ENCODE data around the gene CEP70.
"Not testable (repeated sequence)": the region's sequence is repeated elsewhere in the genome, so short reads cannot be mapped to it uniquely, and the experiment has no call there.

The CEP70 gene

DNA sequence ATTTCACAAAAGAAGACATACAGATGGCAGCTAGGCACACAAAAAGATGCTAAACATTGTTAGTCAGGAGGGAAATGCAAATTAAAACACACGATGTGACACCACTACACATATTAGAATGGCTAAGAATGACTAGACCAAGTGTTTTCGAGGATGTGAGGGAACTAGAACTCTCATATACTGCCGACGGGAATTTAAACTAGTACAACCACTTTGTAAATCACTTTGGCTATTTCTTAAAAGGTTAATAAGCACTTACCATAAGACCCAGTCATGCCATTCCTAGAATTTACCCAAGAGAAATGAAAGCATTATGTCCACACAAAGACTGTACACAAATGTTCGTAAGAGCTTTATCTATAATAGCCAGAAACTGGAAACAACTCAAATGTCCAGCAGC, 5.6 kb downstream of the CEP70 start:
- Histone ChIP-seq H3K4me3 (ENCODE audit: low read depth, low read length) (no peak overlapping the region), H3K9ac (ENCODE audit: low read length) (no peak overlapping the region), H3K36me3 (ENCODE audit: control insufficient read depth, insufficient read depth, low read length) (peaks cover 6% of the 10 kb centered on the region), H3K4me1 (ENCODE audit: control insufficient read depth, insufficient read depth, low read length) (peaks cover 3% of the 10 kb centered on the region; the same call in 1 of the 2 replicates), H3K27me3 (ENCODE audit: control insufficient read depth, insufficient read depth, low read length) (no peaks in the 10 kb centered on the region), H3K9me3 (ENCODE audit: control insufficient read depth, insufficient read depth, low read depth, low read length) (no peaks in the 10 kb centered on the region), H3K27ac (ENCODE audit: low read depth, low read length) (no peak overlapping the region)

- Histone ChIP-seq H3K36me3 (ENCODE audit: control insufficient read depth, insufficient read depth, low read length) (peaks cover 6% of the 10 kb centered on the region), H3K27ac (ENCODE audit: low read depth, low read length) (no peak overlapping the region), H3K27me3 (ENCODE audit: control insufficient read depth, insufficient read depth, low read length) (no peaks in the 10 kb centered on the region), H3K4me1 (ENCODE audit: control insufficient read depth, insufficient read depth, low read length) (no peaks in the 10 kb centered on the region), H3K9ac (ENCODE audit: low read length) (no peak overlapping the region), H3K4me3 (ENCODE audit: low read depth, low read length) (no peak overlapping the region), H3K9me3 (ENCODE audit: control insufficient read depth, insufficient read depth, low read depth, low read length) (no peaks in the 10 kb centered on the region)
Measured at GRCh38 chr3:138587374-138587773, 6.7 kb downstream of the CEP70 start.

DNA sequence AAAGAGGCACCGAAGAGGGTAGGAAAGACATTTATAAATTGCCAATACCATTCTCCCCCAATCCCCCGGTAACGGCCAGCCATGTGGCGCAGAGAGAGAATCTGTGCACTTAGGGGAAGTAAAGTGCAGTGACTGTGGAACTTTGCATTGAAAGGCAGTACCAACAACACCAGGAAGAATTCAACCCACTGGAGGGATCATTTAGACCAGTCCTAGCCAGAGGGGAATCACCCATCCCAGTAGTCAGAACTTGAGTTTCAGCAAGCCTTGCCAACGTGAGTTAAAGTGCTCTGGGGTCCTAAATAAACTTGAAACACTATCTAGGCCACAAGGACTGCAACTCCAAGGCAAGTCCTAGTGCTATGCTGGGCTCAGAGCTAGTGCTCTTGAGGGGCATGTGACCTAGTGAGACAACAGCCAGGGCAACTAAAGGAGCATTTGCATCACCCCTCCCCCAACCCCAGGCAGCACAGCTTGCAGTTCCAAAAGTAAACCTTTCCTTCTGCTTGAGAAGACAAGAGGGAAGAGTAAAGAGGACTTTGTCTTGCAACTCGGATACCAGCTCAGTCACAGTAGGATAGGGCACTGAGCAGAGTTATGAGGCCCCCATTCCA, 15.0 kb downstream of the CEP70 start:
- Histone ChIP-seq H3K27me3 (ENCODE audit: control insufficient read depth, insufficient read depth, low read length) (no peaks in the 10 kb centered on the region), H3K4me3 (ENCODE audit: low read depth, low read length) (peak overlapping the region; percentile 22), H3K4me1 (ENCODE audit: control insufficient read depth, insufficient read depth, low read length) (peaks cover 17% of the 10 kb centered on the region), H3K27ac (ENCODE audit: low read depth, low read length) (no peak overlapping the region), H3K9ac (ENCODE audit: low read length) (no peak overlapping the region), H3K36me3 (ENCODE audit: control insufficient read depth, insufficient read depth, low read length) (no peaks in the 10 kb centered on the region), H3K9me3 (ENCODE audit: control insufficient read depth, insufficient read depth, low read depth, low read length) (peaks cover 7% of the 10 kb centered on the region)

- H3K9me3 ChIP-seq (ENCODE audit: control insufficient read depth, insufficient read depth, low read depth, low read length) = peaks cover 16% of the 10 kb centered on the region
- no peak overlapping the region for H3K27ac ChIP-seq (ENCODE audit: low read depth, low read length)
- H3K27me3 ChIP-seq (ENCODE audit: control insufficient read depth, insufficient read depth, low read length) = no peaks in the 10 kb centered on the region
- H3K4me1 ChIP-seq (ENCODE audit: control insufficient read depth, insufficient read depth, low read length) = peaks cover 17% of the 10 kb centered on the region
- no peak overlapping the region for H3K4me3 ChIP-seq (ENCODE audit: low read depth, low read length)
- H3K9ac ChIP-seq (ENCODE audit: low read length) = no peak overlapping the region
- 0 out of 2 replicates have a peak, but pooled peaks cover 3% of the 10 kb centered on the region for H3K36me3 ChIP-seq (ENCODE audit: control insufficient read depth, insufficient read depth, low read length)
Measured at GRCh38 chr3:138578141-138578540, 15.9 kb downstream of the CEP70 start.

GRCh38 chr3:138573138-138573537, 20.9 kb downstream of the CEP70 start:
- no peaks in the 10 kb centered on the region for H3K27me3 ChIP-seq (ENCODE audit: control insufficient read depth, insufficient read depth, low read length)
- no peak overlapping the region for H3K27ac ChIP-seq (ENCODE audit: low read depth, low read length)
- peaks cover 14% of the 10 kb centered on the region for H3K36me3 ChIP-seq (ENCODE audit: control insufficient read depth, insufficient read depth, low read length)
- H3K9ac ChIP-seq (ENCODE audit: low read length) = no peak overlapping the region
- no peak overlapping the region for H3K4me3 ChIP-seq (ENCODE audit: low read depth, low read length)
- H3K4me1 ChIP-seq (ENCODE audit: control insufficient read depth, insufficient read depth, low read length) = no peaks in the 10 kb centered on the region
- peaks cover 25% of the 10 kb centered on the region for H3K9me3 ChIP-seq (ENCODE audit: control insufficient read depth, insufficient read depth, low read depth, low read length)

- not testable (repeated sequence) for H3K4me3 ChIP-seq (ENCODE audit: low read depth, low read length); H3K27me3 ChIP-seq (ENCODE audit: control insufficient read depth, insufficient read depth, low read length); H3K4me1 ChIP-seq (ENCODE audit: control insufficient read depth, insufficient read depth, low read length); H3K9ac ChIP-seq (ENCODE audit: low read length); H3K27ac ChIP-seq (ENCODE audit: low read depth, low read length)
- Histone ChIP-seq H3K9me3 (ENCODE audit: control insufficient read depth, insufficient read depth, low read depth, low read length) (peaks cover 26% of the 10 kb centered on the region), H3K36me3 (ENCODE audit: control insufficient read depth, insufficient read depth, low read length) (peaks cover 14% of the 10 kb centered on the region)
Measured at GRCh38 chr3:138569624-138570023, 24.4 kb downstream of the CEP70 start.

- no peaks in the 10 kb centered on the region for H3K4me1 ChIP-seq (ENCODE audit: control insufficient read depth, insufficient read depth, low read length)
- H3K9ac ChIP-seq (ENCODE audit: low read length) = no peak overlapping the region
- no peak overlapping the region for H3K27ac ChIP-seq (ENCODE audit: low read depth, low read length)
- no peak overlapping the region for H3K4me3 ChIP-seq (ENCODE audit: low read depth, low read length)
- H3K36me3 ChIP-seq (ENCODE audit: control insufficient read depth, insufficient read depth, low read length) = peaks cover 14% of the 10 kb centered on the region
- no peaks in the 10 kb centered on the region for H3K27me3 ChIP-seq (ENCODE audit: control insufficient read depth, insufficient read depth, low read length)
- peaks cover 21% of the 10 kb centered on the region for H3K9me3 ChIP-seq (ENCODE audit: control insufficient read depth, insufficient read depth, low read depth, low read length)
Measured at GRCh38 chr3:138569090-138569489, 25.0 kb downstream of the CEP70 start.

- Histone ChIP-seq H3K36me3 (ENCODE audit: control insufficient read depth, insufficient read depth, low read length) (peaks cover 4% of the 10 kb centered on the region), H3K9me3 (ENCODE audit: control insufficient read depth, insufficient read depth, low read depth, low read length) (peaks cover 6% of the 10 kb centered on the region; the same call in 1 of the 2 replicates), H3K9ac (ENCODE audit: low read length) (no peak overlapping the region), H3K4me1 (ENCODE audit: control insufficient read depth, insufficient read depth, low read length) (no peaks in the 10 kb centered on the region), H3K4me3 (ENCODE audit: low read depth, low read length) (no peak overlapping the region), H3K27ac (ENCODE audit: low read depth, low read length) (no peak overlapping the region), H3K27me3 (ENCODE audit: control insufficient read depth, insufficient read depth, low read length) (no peaks in the 10 kb centered on the region)
Measured at GRCh38 chr3:138567403-138567802, 26.7 kb downstream of the CEP70 start.

DNA sequence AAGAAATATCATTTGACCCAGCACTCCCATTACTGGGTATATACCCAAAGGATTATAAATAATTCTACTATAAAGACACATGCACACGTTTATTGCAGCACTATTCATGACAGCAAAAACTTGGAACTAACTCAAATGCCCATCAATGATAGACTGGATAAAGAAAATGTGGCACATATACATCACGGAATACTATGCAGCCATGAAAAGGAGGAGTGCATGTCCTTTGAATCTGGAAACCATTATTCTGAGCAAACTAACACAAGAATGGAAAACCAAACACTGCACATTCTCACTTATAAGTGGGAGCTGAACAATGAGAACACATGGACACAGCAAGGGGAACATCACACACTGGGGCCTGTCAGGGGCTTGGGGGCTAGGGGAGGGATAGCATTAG, 27.8 kb downstream of the CEP70 start:
- H3K27ac ChIP-seq (ENCODE audit: low read depth, low read length); H3K9me3 ChIP-seq (ENCODE audit: control insufficient read depth, insufficient read depth, low read depth, low read length); H3K27me3 ChIP-seq (ENCODE audit: control insufficient read depth, insufficient read depth, low read length); H3K4me1 ChIP-seq (ENCODE audit: control insufficient read depth, insufficient read depth, low read length); H3K4me3 ChIP-seq (ENCODE audit: low read depth, low read length); H3K36me3 ChIP-seq (ENCODE audit: control insufficient read depth, insufficient read depth, low read length); H3K9ac ChIP-seq (ENCODE audit: low read length): not testable (repeated sequence)

GRCh38 chr3:138562902-138563301, 31.2 kb downstream of the CEP70 start:
- H3K36me3 ChIP-seq (ENCODE audit: control insufficient read depth, insufficient read depth, low read length) = peaks cover 12% of the 10 kb centered on the region; the same call in 1 of the 2 replicates
- not testable (repeated sequence) for H3K27me3 ChIP-seq (ENCODE audit: control insufficient read depth, insufficient read depth, low read length); H3K4me1 ChIP-seq (ENCODE audit: control insufficient read depth, insufficient read depth, low read length); H3K9ac ChIP-seq (ENCODE audit: low read length); H3K4me3 ChIP-seq (ENCODE audit: low read depth, low read length); H3K27ac ChIP-seq (ENCODE audit: low read depth, low read length)
- H3K9me3 ChIP-seq (ENCODE audit: control insufficient read depth, insufficient read depth, low read depth, low read length) = peaks cover 30% of the 10 kb centered on the region

DNA sequence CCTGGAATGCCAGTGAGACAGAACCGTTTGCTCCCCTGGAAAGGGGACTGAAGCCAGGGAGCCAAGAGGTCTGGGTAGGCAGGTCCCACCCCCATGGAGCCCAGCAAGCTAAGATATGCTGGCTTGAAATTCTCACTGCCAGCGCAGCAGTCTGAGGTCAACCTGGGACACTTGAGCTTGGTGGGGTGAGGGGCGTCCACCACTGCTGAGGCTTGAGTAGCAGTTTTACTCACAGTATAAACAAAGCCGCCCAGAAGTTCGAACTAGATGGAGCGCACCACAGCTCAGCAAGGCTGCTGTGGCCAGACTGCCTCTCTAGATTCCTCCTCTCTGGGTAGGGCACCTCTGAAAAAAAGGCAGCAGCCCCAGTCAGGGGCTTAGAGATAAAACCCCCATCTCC, 33.6 kb downstream of the CEP70 start:
- H3K9ac ChIP-seq (ENCODE audit: low read length) = no peak overlapping the region
- H3K4me3 ChIP-seq (ENCODE audit: low read depth, low read length) = no peak overlapping the region
- no peak overlapping the region for H3K27ac ChIP-seq (ENCODE audit: low read depth, low read length)
- H3K9me3 ChIP-seq (ENCODE audit: control insufficient read depth, insufficient read depth, low read depth, low read length) = peaks cover 41% of the 10 kb centered on the region
- no peaks in the 10 kb centered on the region for H3K4me1 ChIP-seq (ENCODE audit: control insufficient read depth, insufficient read depth, low read length)
- H3K27me3 ChIP-seq (ENCODE audit: control insufficient read depth, insufficient read depth, low read length) = no peaks in the 10 kb centered on the region
- H3K36me3 ChIP-seq (ENCODE audit: control insufficient read depth, insufficient read depth, low read length) = peaks cover 12% of the 10 kb centered on the region; the same call in 1 of the 2 replicates
